Fibroblast of villous mesenchyme (primary cell): ENCODE results near the gene AFF3. TPM values are rescaled to one million over a fixed set of nuclear protein-coding genes. Genes with fewer than 3 reads are reported as not detected.

ENCODE experiments used
- DNase-seq: peaks from one replicate; pipeline ENCODE4 v3.0.0-alpha.2; 2010; ENCODE audit warnings: low read depth
- H3K4me3 ChIP-seq: 2 replicates; pipeline ENCODE4 v1.5.1; 2011; ENCODE audit warnings: low read depth, mild to moderate bottlenecking, low read length
- CTCF ChIP-seq: IDR thresholded peaks from 2 replicates; pipeline ENCODE4 v1.5.1; 2012; ENCODE audit warnings: low read depth, mild to moderate bottlenecking, low read length; ENCODE audit not compliant: insufficient read depth
- total RNA-seq: library from RNA; depleted of rRNA; stranded (reverse); fragments of >200 nt; gene quantifications from 2 replicates; pipeline ENCODE4 v1.2.3, GENCODE V29; 2012

Gene AFF3
- total RNA-seq, 1 donor: 19.4 TPM

- no peak overlapping the region for H3K4me3 ChIP-seq
- no peak for DNase-seq
- no peak for TF ChIP-seq CTCF
Measured at GRCh38 chr2:99921903-99922302, 220.5 kb downstream of the AFF3 start.

DNA sequence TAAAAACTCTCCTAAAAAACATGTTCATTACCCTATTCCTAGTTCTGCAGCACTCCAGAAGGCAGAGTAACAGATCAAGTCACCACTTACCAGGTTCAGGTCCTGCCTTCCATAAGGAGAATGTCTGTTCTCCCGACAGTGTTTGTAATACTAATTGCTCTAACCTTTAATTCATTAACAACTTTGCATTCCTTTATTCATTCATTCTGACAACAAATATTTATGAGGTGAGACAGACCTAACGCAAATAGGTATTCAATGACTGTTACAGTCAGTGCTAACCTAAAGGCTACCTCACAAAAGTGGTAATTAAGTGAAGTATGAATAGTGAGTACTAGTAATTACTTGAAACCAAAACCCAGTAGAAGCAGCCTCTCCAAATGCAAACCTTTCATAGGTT lies 224.0 kb downstream of the AFF3 start:
- DNase-seq: no peak
- H3K4me3 ChIP-seq: no peak overlapping the region
- no peak for TF ChIP-seq CTCF

DNA sequence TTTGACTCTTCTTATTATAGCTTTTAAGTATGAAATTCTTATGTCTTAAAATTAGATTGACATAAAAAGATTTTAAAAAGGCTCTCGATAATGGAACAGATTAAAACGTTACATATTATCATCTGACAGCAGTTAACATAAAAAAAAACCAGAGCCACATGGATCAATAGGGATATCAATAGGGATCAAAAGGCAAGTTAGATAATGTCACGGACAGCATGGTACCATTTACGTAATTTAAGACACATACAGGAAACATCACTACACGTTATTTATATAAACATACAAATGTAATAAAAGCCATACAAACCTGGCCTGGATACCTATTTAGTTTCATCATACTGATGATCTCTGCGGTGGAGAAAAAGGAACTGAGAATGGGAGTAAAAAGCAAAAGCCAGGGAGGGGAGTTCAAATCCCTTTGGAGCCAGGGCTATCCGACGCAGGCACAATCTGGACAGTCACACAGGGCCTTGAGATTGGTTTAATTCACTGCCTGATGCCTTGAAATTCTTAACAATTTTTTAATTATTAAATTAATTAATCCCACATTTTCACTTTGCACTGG lies 227.2 kb downstream of the AFF3 start:
- no peak overlapping the region for H3K4me3 ChIP-seq
- no peak for DNase-seq
- no peak for TF ChIP-seq CTCF

GRCh38 chr2:99911736-99912135 lies 230.7 kb downstream of the AFF3 start:
- DNase-seq: no peak
- H3K4me3 ChIP-seq: no peak overlapping the region
- TF ChIP-seq CTCF: no peak

GRCh38 chr2:99910902-99911301 lies 231.5 kb downstream of the AFF3 start:
- no peak overlapping the region for H3K4me3 ChIP-seq
- TF ChIP-seq CTCF: no peak
- no peak for DNase-seq

GRCh38 chr2:99905636-99906035 lies 236.8 kb downstream of the AFF3 start:
- TF ChIP-seq CTCF: no peak
- DNase-seq: no peak

DNA sequence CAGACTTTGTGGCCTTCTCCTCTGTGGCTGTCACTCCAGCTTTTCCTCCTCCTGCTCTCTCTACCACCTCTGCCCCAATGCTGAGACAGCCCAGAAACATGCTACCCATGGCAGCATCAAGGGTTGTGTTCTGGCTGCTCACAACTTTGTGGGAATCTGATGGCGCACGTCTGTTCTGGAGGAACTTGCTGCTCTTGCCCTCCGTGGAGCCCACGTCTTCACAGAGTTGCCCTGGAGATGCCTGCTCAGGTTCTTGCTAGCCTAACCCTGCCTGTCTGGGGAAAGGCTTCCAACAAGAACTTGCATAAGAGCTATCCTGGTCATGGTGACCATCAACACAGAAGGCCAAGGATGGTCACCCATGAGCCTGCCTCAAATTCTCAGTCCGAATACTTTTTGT lies 237.4 kb downstream of the AFF3 start:
- H3K4me3 ChIP-seq: no peak overlapping the region
- no peak for DNase-seq
- TF ChIP-seq CTCF: no peak

More at GRCh38 chr2:99905636-99906035, 236.8 kb downstream of the AFF3 start:
- H3K4me3 ChIP-seq: no peak overlapping the region
